Bronchial epithelial cell (primary cell): ENCODE measurements around the gene ASAP3. TPM values are rescaled to one million over a fixed set of nuclear protein-coding genes. Genes with fewer than 3 reads are reported as not detected.

Experiments used
- DNase-seq: peaks from one replicate; pipeline ENCODE4 v3.0.0-alpha.2; 2010; ENCODE audit warnings: low read depth
- FAIRE-seq: peaks from 2 replicates; lab custom pipeline; 2011; peaks lifted over from hg19 to GRCh38; lab: Jason Lieb, UNC
- H3K27me3 ChIP-seq: 2 replicates; pipeline ENCODE4 v1.5.1; 2011; ENCODE audit warnings: low read length; ENCODE audit not compliant: control insufficient read depth, insufficient read depth
- H3K36me3 ChIP-seq: 2 replicates; pipeline ENCODE4 v1.5.1; 2011; ENCODE audit warnings: low read length; ENCODE audit not compliant: control insufficient read depth, insufficient read depth
- H3K4me3 ChIP-seq: 2 replicates; pipeline ENCODE4 v1.5.1; 2011; ENCODE audit warnings: mild to moderate bottlenecking, low read depth, low read length, control low read depth
- total RNA-seq: library from RNA; depleted of rRNA; stranded (reverse); fragments of >200 nt; gene quantifications from 2 replicates; pipeline ENCODE4 v1.2.1, GENCODE V29; 2014
- TF ChIP-seq, protein P1 (sequence below): IDR thresholded peaks from 2 replicates; pipeline ENCODE4 v1.5.1; 2011; ENCODE audit warnings: mild to moderate bottlenecking, moderate library complexity, low read length, control low read depth, inconsistent platforms; ENCODE audit not compliant: insufficient read depth, severe bottlenecking

ASAP3 gene
- total RNA-seq, 1 donor from 2014 or later: 1.8 TPM

DNA sequence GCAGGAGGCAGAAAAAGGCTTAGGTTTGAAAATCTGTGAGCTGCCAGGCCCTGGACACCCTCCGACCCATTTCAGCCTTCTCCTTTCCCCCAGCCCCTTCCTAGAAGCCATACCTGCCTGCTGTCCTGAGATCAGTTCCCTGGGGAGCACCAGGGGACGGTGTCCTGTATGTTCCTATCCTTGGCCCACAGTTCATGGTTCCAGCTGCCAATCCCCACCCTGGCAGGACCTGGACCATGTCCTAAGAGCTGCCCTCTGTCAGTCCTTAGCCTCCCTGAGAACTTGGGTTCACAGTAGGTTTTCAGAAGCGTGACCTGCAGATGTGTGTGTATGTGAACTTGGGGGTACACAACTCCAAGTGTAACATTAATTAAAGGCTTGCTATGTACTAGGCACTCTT lies 63.2 kb downstream of the ASAP3 start:
- DNase-seq (no peak), FAIRE-seq (peak; percentile 64)
- H3K27me3 ChIP-seq: no peaks in the 10 kb centered on the region
- no peaks in the 10 kb centered on the region for H3K36me3 ChIP-seq
- no peak overlapping the region for H3K4me3 ChIP-seq
- TF ChIP-seq, protein P1, sequence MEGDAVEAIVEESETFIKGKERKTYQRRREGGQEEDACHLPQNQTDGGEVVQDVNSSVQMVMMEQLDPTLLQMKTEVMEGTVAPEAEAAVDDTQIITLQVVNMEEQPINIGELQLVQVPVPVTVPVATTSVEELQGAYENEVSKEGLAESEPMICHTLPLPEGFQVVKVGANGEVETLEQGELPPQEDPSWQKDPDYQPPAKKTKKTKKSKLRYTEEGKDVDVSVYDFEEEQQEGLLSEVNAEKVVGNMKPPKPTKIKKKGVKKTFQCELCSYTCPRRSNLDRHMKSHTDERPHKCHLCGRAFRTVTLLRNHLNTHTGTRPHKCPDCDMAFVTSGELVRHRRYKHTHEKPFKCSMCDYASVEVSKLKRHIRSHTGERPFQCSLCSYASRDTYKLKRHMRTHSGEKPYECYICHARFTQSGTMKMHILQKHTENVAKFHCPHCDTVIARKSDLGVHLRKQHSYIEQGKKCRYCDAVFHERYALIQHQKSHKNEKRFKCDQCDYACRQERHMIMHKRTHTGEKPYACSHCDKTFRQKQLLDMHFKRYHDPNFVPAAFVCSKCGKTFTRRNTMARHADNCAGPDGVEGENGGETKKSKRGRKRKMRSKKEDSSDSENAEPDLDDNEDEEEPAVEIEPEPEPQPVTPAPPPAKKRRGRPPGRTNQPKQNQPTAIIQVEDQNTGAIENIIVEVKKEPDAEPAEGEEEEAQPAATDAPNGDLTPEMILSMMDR: no peak

DNA sequence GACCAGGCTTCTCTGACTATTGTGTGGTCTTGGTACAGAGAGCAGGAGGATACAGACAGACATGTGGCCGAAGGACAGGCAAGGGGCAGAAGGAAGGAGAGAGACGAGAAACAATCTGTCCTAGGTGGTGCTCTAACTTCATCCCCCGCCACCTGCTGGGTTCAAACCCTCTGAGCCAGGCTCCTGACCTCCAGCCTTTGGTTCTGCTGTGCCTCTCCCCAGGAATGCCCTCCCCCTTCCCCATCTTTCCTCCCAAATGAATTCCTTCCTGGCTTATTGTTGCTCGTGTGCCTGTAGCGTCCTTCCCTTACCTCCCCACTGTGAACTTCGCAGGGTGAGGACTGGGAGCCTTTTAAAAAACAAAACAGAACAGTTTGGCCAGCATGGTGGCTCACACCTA lies 64.8 kb downstream of the ASAP3 start:
- no peak for DNase-seq
- FAIRE-seq: peak; percentile 92
- TF ChIP-seq, protein P1: no peak

DNA sequence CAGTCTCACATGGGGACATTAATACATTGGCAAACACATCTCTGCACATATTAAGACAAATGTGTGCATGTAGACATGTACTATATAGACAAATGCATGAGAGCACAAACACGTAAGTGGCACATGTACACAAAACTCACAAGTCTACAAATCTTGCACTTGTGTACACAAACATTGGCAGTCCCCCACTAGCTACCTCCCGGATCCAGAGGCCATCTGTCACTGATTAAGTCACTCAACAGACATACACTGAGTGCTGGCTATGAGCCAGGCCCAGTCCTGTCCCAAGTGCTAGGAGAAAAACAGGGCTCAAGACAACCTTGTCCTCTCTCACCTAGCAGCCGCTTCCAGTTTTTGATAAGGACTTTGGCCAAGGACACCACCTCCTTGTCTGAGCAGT lies 66.4 kb downstream of the ASAP3 start:
- Histone ChIP-seq H3K36me3 (no peaks in the 10 kb centered on the region), H3K27me3 (no peaks in the 10 kb centered on the region), H3K4me3 (no peak overlapping the region)
- FAIRE-seq (peak; percentile 47), DNase-seq (no peak)
- TF ChIP-seq, protein P1: no peak

More for the DNA sequence above, 64.8 kb downstream of the ASAP3 start:
- H3K36me3 ChIP-seq: no peaks in the 10 kb centered on the region
- no peak overlapping the region for H3K4me3 ChIP-seq
- H3K27me3 ChIP-seq: no peaks in the 10 kb centered on the region

DNA sequence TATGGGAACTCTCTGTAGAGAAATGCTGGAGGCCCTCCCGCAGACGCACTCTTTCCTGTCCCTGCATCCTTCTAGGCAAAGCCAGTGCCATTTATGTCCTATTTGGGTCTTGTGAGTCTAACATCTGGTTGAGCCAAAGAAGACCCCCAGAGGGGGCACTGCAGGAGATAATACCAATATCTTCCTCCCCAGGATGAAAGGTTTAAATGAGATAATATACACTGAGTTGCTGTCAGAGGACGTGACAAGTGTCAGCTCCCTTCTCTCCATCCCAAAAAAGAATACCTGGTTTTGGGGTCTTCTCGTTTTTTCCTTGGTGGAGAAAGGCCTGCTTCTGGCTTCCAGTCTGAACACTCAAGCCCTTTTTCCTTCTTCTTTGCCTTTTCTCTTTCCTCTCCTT lies 67.0 kb downstream of the ASAP3 start:
- Histone ChIP-seq H3K36me3 (no peaks in the 10 kb centered on the region), H3K4me3 (no peak overlapping the region), H3K27me3 (no peaks in the 10 kb centered on the region)
- DNase-seq (no peak), FAIRE-seq (no peak)
- TF ChIP-seq, protein P1: no peak

DNA sequence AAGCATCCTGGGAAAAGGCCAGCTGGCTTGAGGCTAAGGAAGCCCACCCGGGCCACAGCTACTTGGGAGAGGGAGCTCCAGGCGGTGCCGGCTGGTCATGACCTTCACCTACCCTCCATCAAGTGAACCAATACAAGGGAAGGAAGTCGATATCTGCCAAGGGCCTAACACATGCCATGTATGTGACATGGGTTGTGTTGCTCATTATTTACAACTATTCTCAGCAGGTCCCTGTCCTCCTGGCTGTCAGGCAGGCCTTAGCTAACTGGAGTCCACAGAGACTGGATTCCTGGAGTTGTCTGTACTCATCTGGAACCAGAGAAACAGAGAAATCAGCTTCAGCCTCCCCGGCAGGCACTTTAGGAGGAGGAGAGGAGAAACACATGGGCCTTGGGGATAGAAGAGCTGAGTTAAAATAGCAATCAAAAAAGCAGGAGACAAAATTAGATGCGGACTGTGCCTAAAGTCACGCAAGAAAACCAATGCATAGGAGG lies 75.1 kb downstream of the ASAP3 start:
- TF ChIP-seq, protein P1: no peak
- H3K36me3 ChIP-seq: no peaks in the 10 kb centered on the region
- FAIRE-seq (no peak), DNase-seq (no peak)
- H3K4me3 ChIP-seq: no peak overlapping the region
- H3K27me3 ChIP-seq: no peaks in the 10 kb centered on the region

DNA sequence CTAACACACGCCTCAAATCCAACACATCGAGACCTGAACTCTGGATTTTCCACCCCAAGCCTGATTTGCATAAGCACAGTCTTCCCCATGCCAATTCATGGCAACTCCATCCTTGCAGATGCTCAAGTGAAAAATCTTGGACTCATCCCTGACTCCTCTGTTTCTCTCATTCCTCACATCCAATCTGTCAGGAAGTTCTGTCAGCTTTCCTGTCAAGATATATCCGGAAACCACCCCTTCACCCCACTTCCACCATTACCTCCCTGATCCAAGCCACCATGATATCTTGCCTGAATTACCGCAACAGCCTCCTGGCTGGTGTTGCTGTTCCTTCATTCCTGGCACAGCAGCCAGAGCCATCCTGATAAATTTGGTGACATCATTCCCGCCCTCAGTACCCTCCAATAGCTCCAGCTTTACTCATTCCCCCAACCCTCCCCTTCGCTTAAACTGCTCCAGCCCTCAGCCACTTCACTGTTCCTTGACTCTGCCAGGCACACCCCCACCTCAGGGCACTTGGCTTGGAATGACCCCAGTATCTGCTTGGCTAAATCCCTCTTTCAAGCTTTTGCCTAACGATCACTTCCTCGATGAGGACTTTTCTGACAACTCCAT lies 76.9 kb downstream of the ASAP3 start:
- H3K27me3 ChIP-seq: no peaks in the 10 kb centered on the region
- DNase-seq: no peak
- H3K4me3 ChIP-seq: no peak overlapping the region
- H3K36me3 ChIP-seq: no peaks in the 10 kb centered on the region
- TF ChIP-seq, protein P1: no peak
- no peak for FAIRE-seq
